HepG2 (cell line): ENCODE measurements around the gene SOWAHA. TPM values are rescaled to one million over a fixed set of nuclear protein-coding genes. Genes with fewer than 3 reads are reported as not detected.
A peak's percentile ranks its signal among the peaks of the same experiment; 100 is the strongest.

Source experiments
- ARNT2 ChIP-seq: sonication (generic); formaldehyde crosslinking; IDR thresholded peaks from 2 replicates; pipeline ENCODE4 v1.8.0; 2022; ENCODE audit warnings: mild to moderate bottlenecking, low read depth, missing genetic modification reagents, moderate library complexity
- CHD4 ChIP-seq: fragments of 200-600 bp; sonication (generic); IDR thresholded peaks from 2 replicates; pipeline ENCODE4 v1.7.0; 2017; ENCODE audit warnings: mild to moderate bottlenecking, low read length, borderline replicate concordance
- FOXK2 ChIP-seq: fragments of 450-650 bp; IDR thresholded peaks from 2 replicates; pipeline ENCODE4 v1.6.1; 2016
- HMG20A ChIP-seq: IDR thresholded peaks from 2 replicates; pipeline ENCODE4 v1.6.1; 2016; ENCODE audit warnings: borderline replicate concordance
- KAT8 ChIP-seq: IDR thresholded peaks from 2 replicates; pipeline ENCODE4 v1.6.1; 2016; ENCODE audit warnings: missing genetic modification reagents, missing compliant biosample characterization
- KDM3A ChIP-seq: IDR thresholded peaks from 2 replicates; pipeline ENCODE4 v1.6.1; 2018; ENCODE audit warnings: low read depth, missing compliant biosample characterization
- MED13 ChIP-seq: sonication (generic); formaldehyde crosslinking; IDR thresholded peaks from 2 replicates; pipeline ENCODE4 v1.5.0; 2020; ENCODE audit warnings: missing genetic modification reagents
- MLLT10 ChIP-seq: sonication (generic); formaldehyde crosslinking; IDR thresholded peaks from 2 replicates; pipeline ENCODE4 v1.4.0; 2020; ENCODE audit warnings: missing genetic modification reagents
- MYC ChIP-seq: sonication (generic); formaldehyde crosslinking; IDR thresholded peaks from 2 replicates; pipeline ENCODE4 v1.9.0; 2021; ENCODE audit warnings: missing genetic modification reagents, borderline replicate concordance
- RFXAP ChIP-seq: sonication (generic); formaldehyde crosslinking; IDR thresholded peaks from 2 replicates; pipeline ENCODE4 v1.4.0; 2020; ENCODE audit warnings: missing genetic modification reagents, borderline replicate concordance
- TCF7 ChIP-seq: sonication (generic); IDR thresholded peaks from 2 replicates; pipeline ENCODE4 v1.6.1; 2016; ENCODE audit warnings: antibody characterized with exemption, low read depth
- TGIF2 ChIP-seq: IDR thresholded peaks from 2 replicates; pipeline ENCODE4 v1.6.1; 2016; ENCODE audit warnings: control low read depth, missing compliant biosample characterization
- TRIM24 ChIP-seq: sonication (generic); formaldehyde crosslinking; IDR thresholded peaks from 2 replicates; pipeline ENCODE4 v1.8.0; 2022; ENCODE audit warnings: mild to moderate bottlenecking, missing genetic modification reagents
- XBP1 ChIP-seq: sonication (generic); formaldehyde crosslinking; IDR thresholded peaks from 2 replicates; pipeline ENCODE4 v1.5.0; 2020; ENCODE audit warnings: missing genetic modification reagents
- ZHX2 ChIP-seq, 2 experiments: sonication (generic) in 1 of 2; formaldehyde crosslinking in 1 of 2; IDR thresholded peaks; 2 replicates each; pipeline versions ENCODE4 v1.6.1 to v1.9.0; 2014 to 2022; ENCODE audit warnings: antibody characterized with exemption in 1 of 2, borderline replicate concordance in 1 of 2, inconsistent platforms in 1 of 2, low read depth in 1 of 2, missing genetic modification reagents in 1 of 2
- ZNF513 ChIP-seq: sonication (generic); formaldehyde crosslinking; conservative IDR thresholded peaks from 2 replicates; pipeline ENCODE4 v1.5.0; 2020; ENCODE audit warnings: missing genetic modification reagents
- ZNF776 ChIP-seq: sonication (generic); formaldehyde crosslinking; IDR thresholded peaks from 2 replicates; pipeline ENCODE4 v1.4.0; 2020; ENCODE audit warnings: mild to moderate bottlenecking, missing genetic modification reagents
- ZSCAN22 ChIP-seq: sonication (generic); formaldehyde crosslinking; IDR thresholded peaks from 2 replicates; pipeline ENCODE4 v1.4.0; 2020; ENCODE audit warnings: mild to moderate bottlenecking, missing genetic modification reagents
- polyA plus RNA-seq, 8 experiments: library from polyadenylated mRNA; depleted of rRNA in 3 of 8; stranded (reverse) in 7 of 8; unstranded in 1 of 8; fragments of >200 nt; fragmentation: Illumina TruSeq in 4 of 8; extraction: Trizol in 4 of 8; gene quantifications; 2 replicates each; pipeline versions ENCODE4 v1.2.1 to v1.2.3, GENCODE V29; 2011 to 2016; ENCODE audit warnings: low read depth in 4 of 8, missing spikeins in 1 of 8, mixed read lengths in 1 of 8; ENCODE audit not compliant: insufficient read depth in 1 of 8
- total RNA-seq, 5 experiments: library from RNA; depleted of rRNA; stranded (reverse); fragments of >200 nt; fragmentation: Illumina TruSeq; extraction: Trizol; gene quantifications; 2 replicates each; pipeline ENCODE4 v1.2.3, GENCODE V29; 2016; ENCODE audit warnings: low read depth in 1 of 5
- TF ChIP-seq, protein P1 (sequence below): IDR thresholded peaks from 2 replicates; pipeline ENCODE4 v1.4.0; 2020; ENCODE audit warnings: mild to moderate bottlenecking, missing genetic modification reagents

Gene SOWAHA
- total and polyA plus RNA-seq, 2 of the 13 experiments (the other 11 are each of a cell fraction or from before 2014, with no cell fraction given) = 0.95 to 1.9 TPM

- TF ChIP-seq, protein P1, sequence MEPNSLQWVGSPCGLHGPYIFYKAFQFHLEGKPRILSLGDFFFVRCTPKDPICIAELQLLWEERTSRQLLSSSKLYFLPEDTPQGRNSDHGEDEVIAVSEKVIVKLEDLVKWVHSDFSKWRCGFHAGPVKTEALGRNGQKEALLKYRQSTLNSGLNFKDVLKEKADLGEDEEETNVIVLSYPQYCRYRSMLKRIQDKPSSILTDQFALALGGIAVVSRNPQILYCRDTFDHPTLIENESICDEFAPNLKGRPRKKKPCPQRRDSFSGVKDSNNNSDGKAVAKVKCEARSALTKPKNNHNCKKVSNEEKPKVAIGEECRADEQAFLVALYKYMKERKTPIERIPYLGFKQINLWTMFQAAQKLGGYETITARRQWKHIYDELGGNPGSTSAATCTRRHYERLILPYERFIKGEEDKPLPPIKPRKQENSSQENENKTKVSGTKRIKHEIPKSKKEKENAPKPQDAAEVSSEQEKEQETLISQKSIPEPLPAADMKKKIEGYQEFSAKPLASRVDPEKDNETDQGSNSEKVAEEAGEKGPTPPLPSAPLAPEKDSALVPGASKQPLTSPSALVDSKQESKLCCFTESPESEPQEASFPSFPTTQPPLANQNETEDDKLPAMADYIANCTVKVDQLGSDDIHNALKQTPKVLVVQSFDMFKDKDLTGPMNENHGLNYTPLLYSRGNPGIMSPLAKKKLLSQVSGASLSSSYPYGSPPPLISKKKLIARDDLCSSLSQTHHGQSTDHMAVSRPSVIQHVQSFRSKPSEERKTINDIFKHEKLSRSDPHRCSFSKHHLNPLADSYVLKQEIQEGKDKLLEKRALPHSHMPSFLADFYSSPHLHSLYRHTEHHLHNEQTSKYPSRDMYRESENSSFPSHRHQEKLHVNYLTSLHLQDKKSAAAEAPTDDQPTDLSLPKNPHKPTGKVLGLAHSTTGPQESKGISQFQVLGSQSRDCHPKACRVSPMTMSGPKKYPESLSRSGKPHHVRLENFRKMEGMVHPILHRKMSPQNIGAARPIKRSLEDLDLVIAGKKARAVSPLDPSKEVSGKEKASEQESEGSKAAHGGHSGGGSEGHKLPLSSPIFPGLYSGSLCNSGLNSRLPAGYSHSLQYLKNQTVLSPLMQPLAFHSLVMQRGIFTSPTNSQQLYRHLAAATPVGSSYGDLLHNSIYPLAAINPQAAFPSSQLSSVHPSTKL = no peak
- no peak for TF ChIP-seq XBP1 (CRISPR knock-in tag)
- TF ChIP-seq MLLT10 (CRISPR knock-in tag) = no peak
- TF ChIP-seq MED13 (CRISPR knock-in tag) = 0 out of 2 replicates have a peak, but pooled peaks have one; percentile 22
- no peak for TF ChIP-seq TCF7
- TF ChIP-seq KAT8 = no peak
- TF ChIP-seq ARNT2 (CRISPR knock-in tag) = no peak
- TF ChIP-seq MYC (CRISPR knock-in tag) = peak; percentile 39; the same call in 1 of the 2 replicates
- TF ChIP-seq FOXK2 = no peak
- TF ChIP-seq ZHX2 (IDR thresholded peaks at IDR 0.05; ENCODE audit: low read depth) = no peak; the same call in 1 of the 2 replicates
- no peak for TF ChIP-seq ZHX2 (CRISPR knock-in tag; IDR thresholded peaks at IDR 0.05; ENCODE audit: borderline replicate concordance)
- TF ChIP-seq KDM3A (CRISPR knock-in tag) = no peak
- no peak for TF ChIP-seq ZSCAN22 (CRISPR knock-in tag)
- no peak for TF ChIP-seq ZNF776 (CRISPR knock-in tag)
- TF ChIP-seq ZNF513 = no peak
- no peak for TF ChIP-seq CHD4
- TF ChIP-seq TRIM24 (CRISPR knock-in tag) = no peak
- TF ChIP-seq RFXAP = no peak
- TF ChIP-seq TGIF2 = no peak
- no peak for TF ChIP-seq HMG20A
Observed at GRCh38 chr5:132777209-132778069, 35.7 kb upstream of the SOWAHA start, which contains the start of gene SEPTIN8 (continued).
